Memory B cell (primary cell): Measurements from ENCODE around the gene SHMT2.

ENCODE experiments used
- ATAC-seq: fragments of 150-1000 bp; cut with Tn5 transposase; 2 replicates; pipeline ENCODE4 v1.10.0; 2021; ENCODE audit warnings: low read depth, mild to moderate bottlenecking, moderate library complexity
- DNase-seq, 2 donors: peaks; one replicate each; pipeline ENCODE4 v3.0.0; 2022; ENCODE audit warnings: low spot score in 2 of 2
- H3K27ac Mint-ChIP-seq: one replicate; pipeline ENCODE4 v1.8.0; 2022; ENCODE audit warnings: mild to moderate bottlenecking, moderate library complexity, mixed read lengths
- H3K27me3 Mint-ChIP-seq: one replicate; pipeline ENCODE4 v1.8.0; 2022; ENCODE audit warnings: mixed read lengths
- H3K36me3 Mint-ChIP-seq: one replicate; pipeline ENCODE4 v1.8.0; 2022; ENCODE audit warnings: mild to moderate bottlenecking, mixed read lengths
- H3K4me1 Mint-ChIP-seq: one replicate; pipeline ENCODE4 v1.8.0; 2022; ENCODE audit warnings: mixed read lengths
- H3K4me3 Mint-ChIP-seq: one replicate; pipeline ENCODE4 v1.8.0; 2022; ENCODE audit warnings: mild to moderate bottlenecking, moderate library complexity, mixed read lengths
- H3K9me3 Mint-ChIP-seq: one replicate; pipeline ENCODE4 v1.8.0; 2022; ENCODE audit warnings: mixed read lengths

The SHMT2 gene

DNA sequence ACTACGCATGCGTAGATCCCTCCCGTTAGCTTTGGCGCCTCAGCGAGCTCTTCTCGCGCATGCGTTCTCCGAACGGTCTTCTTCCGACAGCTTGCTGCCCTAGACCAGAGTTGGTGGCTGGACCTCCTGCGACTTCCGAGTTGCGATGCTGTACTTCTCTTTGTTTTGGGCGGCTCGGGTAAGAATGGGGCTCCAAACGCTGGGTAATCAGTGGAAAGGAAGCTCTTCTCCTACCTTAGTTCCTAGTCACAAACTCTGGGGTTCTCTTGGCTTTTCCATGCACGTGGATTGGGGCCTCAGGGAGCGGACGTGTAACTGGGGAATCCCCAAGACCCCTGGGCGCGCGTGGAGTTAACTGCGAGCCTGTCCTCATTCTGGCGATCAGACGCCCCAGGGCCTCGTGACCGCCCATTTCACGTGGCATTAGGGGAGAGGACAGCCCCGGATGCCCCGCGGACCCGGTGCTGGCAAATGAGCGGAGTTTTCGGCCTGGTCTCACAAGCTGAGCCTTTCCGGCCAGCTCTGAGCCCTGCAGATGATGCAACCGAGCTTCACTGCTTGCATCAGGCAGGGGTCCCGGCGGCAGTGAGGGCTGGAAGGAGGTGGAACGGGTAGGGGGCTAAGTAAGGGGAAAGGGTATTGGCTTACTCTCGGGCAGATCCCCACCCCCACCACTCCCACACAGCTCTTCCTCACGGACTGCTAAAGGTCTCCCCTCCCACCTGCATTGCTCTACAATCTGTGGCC, at the start of gene SHMT2:
TSS of gene SHMT2 (plus strand) at position 78 of the 747 bp plus-strand sequence. CDS start at position 146, 68 bp downstream.
- ATAC-seq (peak; percentile 51), DNase-seq (peak; percentile 81 to 89)
- H3K4me1 Mint-ChIP-seq, result peaks cover 53% of the 10 kb centered on the region
- H3K36me3 Mint-ChIP-seq, result peaks cover 27% of the 10 kb centered on the region
- H3K27ac Mint-ChIP-seq, result peak within 1 kb of the TSS; percentile 96
- no peaks in the 10 kb centered on the region for H3K9me3 Mint-ChIP-seq
- peak within 1 kb of the TSS; percentile 97 for H3K4me3 Mint-ChIP-seq
- H3K27me3 Mint-ChIP-seq, result peaks cover 5% of the 10 kb centered on the region

DNA sequence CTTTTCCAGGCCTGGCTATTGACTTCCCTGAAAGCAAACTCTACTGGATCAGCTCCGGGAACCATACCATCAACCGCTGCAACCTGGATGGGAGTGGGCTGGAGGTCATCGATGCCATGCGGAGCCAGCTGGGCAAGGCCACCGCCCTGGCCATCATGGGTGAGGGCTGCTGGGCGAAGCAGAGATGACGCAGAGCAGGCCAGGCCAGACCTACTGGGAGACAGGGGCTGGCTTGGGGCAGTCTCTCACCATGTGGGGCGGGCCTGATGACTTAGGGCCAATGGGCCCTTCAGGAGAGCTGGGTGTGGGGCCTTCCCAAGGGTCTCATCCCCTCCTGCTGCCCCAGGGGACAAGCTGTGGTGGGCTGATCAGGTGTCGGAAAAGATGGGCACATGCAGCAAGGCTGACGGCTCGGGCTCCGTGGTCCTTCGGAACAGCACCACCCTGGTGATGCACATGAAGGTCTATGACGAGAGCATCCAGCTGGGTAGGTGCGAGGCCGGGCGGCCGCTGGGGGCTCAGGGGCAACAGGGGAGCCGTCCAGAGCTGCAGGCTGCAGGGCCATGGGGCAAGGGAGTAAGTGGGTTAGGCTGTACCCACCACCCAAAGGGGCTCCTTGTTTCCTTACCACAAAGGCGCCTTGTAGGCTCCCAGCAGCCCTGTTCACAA, 49.1 kb upstream of the SHMT2 start:
- peaks cover 10% of the 10 kb centered on the region for H3K27me3 Mint-ChIP-seq
- H3K27ac Mint-ChIP-seq, result no peak overlapping the region
- ATAC-seq, result no peak
- H3K4me1 Mint-ChIP-seq, result peaks cover 8% of the 10 kb centered on the region
- no peak overlapping the region for H3K4me3 Mint-ChIP-seq
- no peak for DNase-seq
- H3K9me3 Mint-ChIP-seq, result no peaks in the 10 kb centered on the region
- H3K36me3 Mint-ChIP-seq, result no peaks in the 10 kb centered on the region

DNA sequence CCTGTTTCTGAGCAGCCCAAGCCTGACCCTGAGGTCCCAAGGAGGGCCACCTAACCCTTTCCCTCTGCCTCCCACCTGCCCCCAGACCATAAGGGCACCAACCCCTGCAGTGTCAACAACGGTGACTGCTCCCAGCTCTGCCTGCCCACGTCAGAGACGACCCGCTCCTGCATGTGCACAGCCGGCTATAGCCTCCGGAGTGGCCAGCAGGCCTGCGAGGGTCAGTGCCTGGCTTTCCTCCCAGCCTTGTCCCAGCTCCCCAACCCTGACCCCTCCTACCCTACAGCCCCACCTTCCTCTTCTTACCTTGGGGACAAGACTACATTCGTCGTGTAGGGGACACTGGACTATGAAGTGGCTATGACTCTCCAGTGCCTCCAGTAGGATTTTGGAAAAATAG, 48.4 kb upstream of the SHMT2 start:
- ATAC-seq (no peak), DNase-seq (no peak)
- no peak overlapping the region for H3K4me3 Mint-ChIP-seq
- H3K27me3 Mint-ChIP-seq, result peaks cover 9% of the 10 kb centered on the region
- peaks cover 8% of the 10 kb centered on the region for H3K4me1 Mint-ChIP-seq
- no peak overlapping the region for H3K27ac Mint-ChIP-seq
- no peaks in the 10 kb centered on the region for H3K36me3 Mint-ChIP-seq
- no peaks in the 10 kb centered on the region for H3K9me3 Mint-ChIP-seq

DNA sequence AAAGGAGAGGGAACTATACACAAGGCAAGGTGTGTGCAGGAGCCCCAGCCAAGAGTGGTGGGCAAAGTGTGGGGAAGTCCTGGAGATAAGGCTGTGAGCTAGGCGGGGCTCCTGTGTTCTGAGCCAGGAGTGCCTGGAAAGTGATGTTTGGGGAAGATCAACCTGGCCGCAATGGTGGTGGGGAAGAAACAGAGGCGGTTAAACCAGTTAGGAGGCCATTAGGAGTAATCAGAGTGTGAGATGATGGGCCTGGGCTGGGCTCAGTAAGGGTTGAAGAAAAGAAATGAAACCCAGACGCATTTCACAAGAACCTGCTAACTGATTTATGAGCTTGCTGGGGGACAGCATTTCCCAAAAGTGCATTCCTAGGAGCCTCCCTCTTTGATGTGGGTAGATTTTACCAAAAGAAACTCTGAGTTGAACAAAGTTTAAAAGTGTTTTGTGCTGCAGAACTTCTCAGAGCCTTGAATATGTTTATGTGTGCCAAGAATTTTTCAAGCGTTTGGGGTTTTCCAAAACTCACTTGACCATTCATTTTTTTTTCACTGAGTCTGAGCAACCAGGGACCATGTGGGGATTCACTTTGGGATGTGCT, 47.9 kb upstream of the SHMT2 start:
- H3K36me3 Mint-ChIP-seq, result no peaks in the 10 kb centered on the region
- peaks cover 9% of the 10 kb centered on the region for H3K27me3 Mint-ChIP-seq
- no peaks in the 10 kb centered on the region for H3K9me3 Mint-ChIP-seq
- ATAC-seq (no peak), DNase-seq (no peak)
- H3K27ac Mint-ChIP-seq, result no peak overlapping the region
- no peak overlapping the region for H3K4me3 Mint-ChIP-seq
- peaks cover 8% of the 10 kb centered on the region for H3K4me1 Mint-ChIP-seq

DNA sequence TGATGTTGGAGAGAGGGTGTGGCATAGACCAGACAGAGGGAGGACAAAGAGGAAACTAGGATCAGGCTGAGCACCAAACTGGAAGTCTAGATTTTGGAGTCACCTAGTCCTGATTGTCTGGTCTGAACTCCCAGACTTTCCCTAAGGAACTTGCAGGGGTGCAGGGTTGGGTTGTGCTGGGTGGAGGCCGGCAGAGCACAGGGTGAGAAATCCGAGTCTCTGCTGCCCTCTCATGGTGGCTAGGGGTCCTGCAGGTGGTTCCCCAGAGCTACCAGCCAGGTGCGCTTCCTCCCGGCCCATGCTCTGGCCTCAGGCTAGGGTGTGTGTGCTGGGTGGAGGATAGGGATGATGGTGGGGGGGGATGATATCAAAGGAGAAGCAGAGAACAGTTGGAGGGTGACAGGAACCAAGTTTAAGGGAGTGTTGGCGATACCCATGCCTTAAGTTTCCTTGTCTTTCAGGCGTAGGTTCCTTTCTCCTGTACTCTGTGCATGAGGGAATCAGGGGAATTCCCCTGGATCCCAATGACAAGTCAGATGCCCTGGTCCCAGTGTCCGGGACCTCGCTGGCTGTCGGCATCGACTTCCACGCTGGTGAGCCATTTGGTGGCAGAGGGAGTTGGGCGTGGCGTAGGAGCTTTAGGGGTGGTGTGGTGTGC, 46.5 kb upstream of the SHMT2 start:
- Mint-ChIP-seq H3K4me3 (no peak overlapping the region), H3K27me3 (peaks cover 8% of the 10 kb centered on the region), H3K4me1 (peaks cover 8% of the 10 kb centered on the region), H3K36me3 (no peaks in the 10 kb centered on the region), H3K9me3 (no peaks in the 10 kb centered on the region), H3K27ac (no peak overlapping the region)
- ATAC-seq (peak; percentile 99), DNase-seq (peak; percentile 86 to 95)

DNA sequence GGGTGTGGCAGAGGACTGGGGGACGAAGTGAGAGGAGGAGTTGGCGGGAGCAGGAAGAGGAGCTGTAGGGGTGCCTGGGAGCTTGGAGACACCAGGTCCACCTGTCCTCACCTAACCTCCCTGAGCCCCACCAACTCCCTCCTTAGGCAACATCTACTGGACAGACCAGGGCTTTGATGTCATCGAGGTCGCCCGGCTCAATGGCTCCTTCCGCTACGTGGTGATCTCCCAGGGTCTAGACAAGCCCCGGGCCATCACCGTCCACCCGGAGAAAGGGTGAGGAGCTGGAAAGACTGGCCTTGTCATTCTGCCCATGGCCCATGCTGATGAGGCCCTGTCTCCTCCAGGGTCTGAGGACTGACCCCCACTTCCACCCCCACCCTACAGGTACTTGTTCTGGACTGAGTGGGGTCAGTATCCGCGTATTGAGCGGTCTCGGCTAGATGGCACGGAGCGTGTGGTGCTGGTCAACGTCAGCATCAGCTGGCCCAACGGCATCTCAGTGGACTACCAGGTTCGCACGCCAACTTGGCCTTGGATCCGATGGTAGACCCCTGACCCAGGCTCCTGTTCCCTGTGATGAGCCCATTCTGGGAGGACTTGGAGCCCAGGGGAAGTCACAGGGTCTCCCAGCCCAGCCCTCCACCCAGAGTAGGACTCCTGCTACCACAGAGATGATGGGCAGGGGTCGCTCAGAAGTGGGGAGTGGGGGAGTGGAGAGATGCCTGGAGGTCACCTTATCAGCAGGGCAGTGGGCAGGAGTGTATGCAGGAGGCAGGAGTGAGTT, 45.4 kb upstream of the SHMT2 start:
- no peaks in the 10 kb centered on the region for H3K9me3 Mint-ChIP-seq
- H3K27ac Mint-ChIP-seq, result no peak overlapping the region
- peaks cover 8% of the 10 kb centered on the region for H3K4me1 Mint-ChIP-seq
- H3K27me3 Mint-ChIP-seq, result peaks cover 5% of the 10 kb centered on the region
- H3K4me3 Mint-ChIP-seq, result no peak overlapping the region
- no peak for ATAC-seq
- no peaks in the 10 kb centered on the region for H3K36me3 Mint-ChIP-seq
- DNase-seq, result no peak

DNA sequence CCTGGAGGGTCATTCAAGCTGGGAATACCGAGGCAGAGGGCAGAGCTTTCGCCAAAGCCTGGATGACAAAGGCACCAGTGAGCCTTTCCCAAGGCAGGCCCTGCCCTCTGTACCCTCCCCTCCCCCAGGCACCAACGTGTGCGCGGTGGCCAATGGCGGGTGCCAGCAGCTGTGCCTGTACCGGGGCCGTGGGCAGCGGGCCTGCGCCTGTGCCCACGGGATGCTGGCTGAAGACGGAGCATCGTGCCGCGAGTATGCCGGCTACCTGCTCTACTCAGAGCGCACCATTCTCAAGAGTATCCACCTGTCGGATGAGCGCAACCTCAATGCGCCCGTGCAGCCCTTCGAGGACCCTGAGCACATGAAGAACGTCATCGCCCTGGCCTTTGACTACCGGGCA, 44.1 kb upstream of the SHMT2 start:
- peaks cover 3% of the 10 kb centered on the region for H3K27me3 Mint-ChIP-seq
- H3K36me3 Mint-ChIP-seq, result no peaks in the 10 kb centered on the region
- no peak overlapping the region for H3K4me3 Mint-ChIP-seq
- H3K4me1 Mint-ChIP-seq, result peaks cover 8% of the 10 kb centered on the region
- DNase-seq, result no peak
- H3K9me3 Mint-ChIP-seq, result no peaks in the 10 kb centered on the region
- H3K27ac Mint-ChIP-seq, result no peak overlapping the region
- no peak for ATAC-seq

DNA sequence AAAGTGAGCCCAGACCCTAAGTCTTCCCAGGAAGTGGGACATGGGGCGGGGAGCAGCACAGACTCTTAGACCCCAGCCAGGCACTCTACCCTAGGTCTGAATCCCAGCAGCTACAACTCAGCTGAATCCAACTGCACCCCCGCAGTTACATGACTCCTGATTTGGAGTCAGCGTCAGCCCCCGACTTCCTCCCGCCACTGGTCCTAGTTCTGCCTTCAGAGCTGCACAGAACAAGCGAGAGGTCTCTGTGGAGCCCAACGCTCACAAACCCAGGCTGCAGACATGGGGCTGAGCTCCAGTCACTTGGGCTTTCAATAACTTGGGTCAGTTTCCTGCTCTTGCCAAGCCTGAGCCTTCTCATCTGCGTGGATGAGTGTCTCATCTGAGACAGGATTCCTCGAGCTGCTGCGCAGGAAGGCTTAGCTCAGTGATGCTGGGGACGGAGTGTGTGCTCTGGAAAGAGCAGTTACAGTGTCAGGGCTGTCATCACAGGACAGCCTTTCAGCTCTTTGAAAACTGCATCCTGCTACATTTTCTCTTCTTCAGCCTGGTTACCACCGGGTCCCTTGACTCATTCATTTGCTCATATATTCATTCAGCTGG, 43.5 kb upstream of the SHMT2 start:
- Mint-ChIP-seq H3K27me3 (peaks cover 3% of the 10 kb centered on the region), H3K4me3 (no peak overlapping the region), H3K4me1 (peaks cover 8% of the 10 kb centered on the region), H3K27ac (no peak overlapping the region), H3K9me3 (no peaks in the 10 kb centered on the region), H3K36me3 (no peaks in the 10 kb centered on the region)
- DNase-seq (no peak), ATAC-seq (no peak)

DNA sequence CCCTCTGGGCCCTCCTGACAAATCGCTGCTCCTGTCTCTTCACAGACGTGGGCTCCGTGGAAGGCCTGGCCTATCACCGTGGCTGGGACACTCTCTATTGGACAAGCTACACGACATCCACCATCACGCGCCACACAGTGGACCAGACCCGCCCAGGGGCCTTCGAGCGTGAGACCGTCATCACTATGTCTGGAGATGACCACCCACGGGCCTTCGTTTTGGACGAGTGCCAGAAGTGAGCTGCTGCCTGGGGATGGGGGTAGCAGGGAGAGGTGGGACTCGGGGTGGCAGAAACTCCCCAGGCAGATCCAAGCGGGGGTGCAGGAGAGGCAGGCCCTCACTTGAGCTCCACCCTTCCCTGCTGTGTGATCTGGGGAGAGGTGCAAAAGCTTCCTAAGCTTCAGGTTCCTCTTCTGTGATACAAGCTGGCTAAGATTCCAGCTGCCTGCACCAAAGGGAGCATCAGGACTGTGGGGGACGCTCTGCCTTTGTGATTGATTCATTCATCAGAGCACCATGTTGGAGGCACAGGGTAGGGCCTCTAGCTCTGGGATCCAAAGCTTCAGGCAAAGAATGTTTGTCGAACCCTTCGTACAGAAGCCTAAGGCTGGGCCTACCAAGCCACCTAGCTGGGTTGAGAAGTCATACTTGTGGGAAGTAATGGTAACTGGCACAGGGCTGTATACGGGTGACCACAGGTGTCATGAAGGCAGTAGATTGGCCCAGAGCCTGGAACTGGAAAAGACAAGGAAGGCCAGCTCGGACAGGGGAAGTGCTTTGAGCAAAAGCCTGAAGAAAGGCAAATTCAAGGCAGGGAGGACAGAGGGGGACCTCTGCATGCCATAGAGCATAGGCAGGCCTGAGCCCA, 42.1 kb upstream of the SHMT2 start:
- peaks cover 8% of the 10 kb centered on the region for H3K27me3 Mint-ChIP-seq
- DNase-seq (no peak), ATAC-seq (no peak)
- H3K9me3 Mint-ChIP-seq, result no peaks in the 10 kb centered on the region
- H3K36me3 Mint-ChIP-seq, result no peaks in the 10 kb centered on the region
- H3K4me1 Mint-ChIP-seq, result peaks cover 12% of the 10 kb centered on the region
- no peak overlapping the region for H3K27ac Mint-ChIP-seq
- H3K4me3 Mint-ChIP-seq, result no peak overlapping the region

DNA sequence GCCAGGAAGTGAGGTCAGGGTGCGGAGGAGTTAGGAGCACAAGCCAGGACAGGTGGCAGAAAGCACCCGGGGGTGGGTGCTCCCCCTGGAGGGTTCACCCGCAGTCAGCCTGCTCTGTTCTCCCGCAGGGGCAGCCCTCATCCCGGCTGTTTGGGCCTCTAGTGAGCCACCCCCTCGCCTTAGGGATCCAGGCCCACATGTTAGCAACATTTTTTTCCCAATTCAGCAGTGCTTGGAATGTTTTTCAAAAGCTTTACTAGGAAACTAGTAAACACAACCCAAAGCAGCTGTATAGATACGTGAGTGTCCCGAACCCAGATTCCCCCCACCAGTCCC, 41.5 kb upstream of the SHMT2 start:
- DNase-seq, result no peak
- peaks cover 7% of the 10 kb centered on the region for H3K4me1 Mint-ChIP-seq
- no peak overlapping the region for H3K4me3 Mint-ChIP-seq
- H3K36me3 Mint-ChIP-seq, result no peaks in the 10 kb centered on the region
- no peaks in the 10 kb centered on the region for H3K9me3 Mint-ChIP-seq
- H3K27me3 Mint-ChIP-seq, result peaks cover 7% of the 10 kb centered on the region
- ATAC-seq, result no peak
- H3K27ac Mint-ChIP-seq, result no peak overlapping the region

DNA sequence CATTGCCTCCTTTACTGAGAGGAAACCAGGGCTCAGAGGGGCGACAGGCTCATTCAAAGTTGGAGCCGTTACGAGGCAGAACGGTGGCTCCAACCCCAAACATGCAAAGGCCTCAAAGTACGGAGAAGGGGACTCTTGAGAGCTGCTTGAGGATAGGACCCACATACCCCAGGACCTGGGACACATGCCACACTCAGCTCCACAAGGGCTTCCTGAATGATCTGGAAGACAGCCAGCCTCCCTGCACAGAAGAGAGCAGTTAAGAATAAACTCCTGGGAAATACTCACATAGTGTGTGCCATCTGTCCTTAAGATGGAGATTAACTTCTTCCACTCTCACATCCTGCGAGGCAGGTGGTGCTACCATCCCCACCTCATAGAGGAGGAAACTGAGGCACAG, 39.5 kb upstream of the SHMT2 start:
- Mint-ChIP-seq H3K27me3 (peaks cover 5% of the 10 kb centered on the region), H3K4me3 (no peak overlapping the region), H3K36me3 (no peaks in the 10 kb centered on the region), H3K27ac (no peak overlapping the region), H3K9me3 (no peaks in the 10 kb centered on the region), H3K4me1 (peaks cover 4% of the 10 kb centered on the region)
- DNase-seq (no peak), ATAC-seq (no peak)

DNA sequence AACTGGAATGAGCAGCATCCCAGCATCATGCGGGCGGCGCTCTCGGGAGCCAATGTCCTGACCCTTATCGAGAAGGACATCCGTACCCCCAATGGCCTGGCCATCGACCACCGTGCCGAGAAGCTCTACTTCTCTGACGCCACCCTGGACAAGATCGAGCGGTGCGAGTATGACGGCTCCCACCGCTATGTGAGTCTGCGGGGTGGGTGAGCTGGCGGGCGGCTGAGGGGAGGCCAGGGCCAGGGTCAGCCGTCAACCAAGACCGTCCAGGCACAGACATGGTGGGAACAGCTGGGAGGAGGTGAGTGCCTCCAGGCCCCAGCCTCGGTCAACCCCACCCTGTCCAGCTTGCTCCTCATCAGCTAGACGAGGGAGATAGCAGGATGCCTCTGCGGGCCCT, 38.7 kb upstream of the SHMT2 start:
- H3K27me3 Mint-ChIP-seq, result peaks cover 5% of the 10 kb centered on the region

DNA sequence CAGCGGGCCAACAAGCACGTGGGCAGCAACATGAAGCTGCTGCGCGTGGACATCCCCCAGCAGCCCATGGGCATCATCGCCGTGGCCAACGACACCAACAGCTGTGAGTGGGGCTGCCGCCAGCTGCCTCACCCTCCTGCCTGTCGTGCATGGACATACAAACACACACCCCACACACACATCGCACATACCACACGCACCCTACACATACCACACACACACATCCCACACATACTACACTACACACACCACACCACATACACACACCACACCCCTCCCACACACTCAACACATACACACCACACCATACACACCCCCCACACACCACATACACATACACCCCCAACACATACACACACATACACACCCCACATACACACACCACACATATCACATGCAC, 38.1 kb upstream of the SHMT2 start:
- peaks cover 4% of the 10 kb centered on the region for H3K4me1 Mint-ChIP-seq
- H3K36me3 Mint-ChIP-seq, result no peaks in the 10 kb centered on the region
- no peak overlapping the region for H3K4me3 Mint-ChIP-seq
- no peak for DNase-seq
- no peaks in the 10 kb centered on the region for H3K9me3 Mint-ChIP-seq
- no peak for ATAC-seq
- H3K27me3 Mint-ChIP-seq, result peaks cover 6% of the 10 kb centered on the region
- H3K27ac Mint-ChIP-seq, result no peak overlapping the region

More for the DNA sequence above, 38.7 kb upstream of the SHMT2 start:
- Mint-ChIP-seq H3K4me3 (no peak overlapping the region), H3K9me3 (no peaks in the 10 kb centered on the region), H3K36me3 (no peaks in the 10 kb centered on the region), H3K4me1 (peaks cover 4% of the 10 kb centered on the region), H3K27ac (no peak overlapping the region)
- ATAC-seq, result no peak
- DNase-seq, result no peak
